GM19351 (cell line): ENCODE results near the gene TLN1.

Experiments used
- ATAC-seq: cut with Tn5 transposase; IDR thresholded peaks from one replicate; pipeline ENCODE4 v1.9.1; 2021; ENCODE audit warnings: mild to moderate bottlenecking, moderate library complexity; ENCODE audit not compliant: unreplicated experiment

Gene TLN1

GRCh38 chr9:35731415-35732184 lies 395 bp downstream of the TLN1 start:
- no peak for ATAC-seq

- no peak for ATAC-seq
These were observed 1.5 kb downstream of the TLN1 start for GRCh38 chr9:35730486-35730854.

- no peak for ATAC-seq
These were observed 2.1 kb downstream of the TLN1 start for GRCh38 chr9:35729700-35730485.

GRCh38 chr9:35729101-35729500 lies 2.9 kb downstream of the TLN1 start:
- no peak for ATAC-seq

GRCh38 chr9:35728041-35728971 lies 3.7 kb downstream of the TLN1 start:
- ATAC-seq: no peak

- ATAC-seq: no peak
These were observed 4.3 kb downstream of the TLN1 start for GRCh38 chr9:35727676-35728040.

GRCh38 chr9:35726931-35727330 lies 5.1 kb downstream of the TLN1 start:
- ATAC-seq: no peak

GRCh38 chr9:35725362-35725761 lies 6.6 kb downstream of the TLN1 start:
- ATAC-seq: no peak

- ATAC-seq: no peak
These were observed 8.1 kb downstream of the TLN1 start for GRCh38 chr9:35723908-35724307.

GRCh38 chr9:35723426-35723825 lies 8.6 kb downstream of the TLN1 start:
- no peak for ATAC-seq

- ATAC-seq: no peak
These were observed 12.4 kb downstream of the TLN1 start for GRCh38 chr9:35719546-35719945.

GRCh38 chr9:35718721-35719511 lies 13.1 kb downstream of the TLN1 start:
- no peak for ATAC-seq

GRCh38 chr9:35717132-35717870 lies 14.7 kb downstream of the TLN1 start:
- ATAC-seq: no peak

- ATAC-seq: no peak
These were observed 15.8 kb downstream of the TLN1 start for GRCh38 chr9:35716230-35716629.

GRCh38 chr9:35714579-35715252 lies 17.3 kb downstream of the TLN1 start:
- no peak for ATAC-seq

- ATAC-seq: no peak
These were observed 17.9 kb downstream of the TLN1 start for GRCh38 chr9:35714123-35714522.

- no peak for ATAC-seq
These were observed 18.4 kb downstream of the TLN1 start for GRCh38 chr9:35713578-35713977.

GRCh38 chr9:35712762-35713400 lies 19.1 kb downstream of the TLN1 start:
- ATAC-seq: no peak
